ENCODE measurements around the gene KRT74.

DNA sequence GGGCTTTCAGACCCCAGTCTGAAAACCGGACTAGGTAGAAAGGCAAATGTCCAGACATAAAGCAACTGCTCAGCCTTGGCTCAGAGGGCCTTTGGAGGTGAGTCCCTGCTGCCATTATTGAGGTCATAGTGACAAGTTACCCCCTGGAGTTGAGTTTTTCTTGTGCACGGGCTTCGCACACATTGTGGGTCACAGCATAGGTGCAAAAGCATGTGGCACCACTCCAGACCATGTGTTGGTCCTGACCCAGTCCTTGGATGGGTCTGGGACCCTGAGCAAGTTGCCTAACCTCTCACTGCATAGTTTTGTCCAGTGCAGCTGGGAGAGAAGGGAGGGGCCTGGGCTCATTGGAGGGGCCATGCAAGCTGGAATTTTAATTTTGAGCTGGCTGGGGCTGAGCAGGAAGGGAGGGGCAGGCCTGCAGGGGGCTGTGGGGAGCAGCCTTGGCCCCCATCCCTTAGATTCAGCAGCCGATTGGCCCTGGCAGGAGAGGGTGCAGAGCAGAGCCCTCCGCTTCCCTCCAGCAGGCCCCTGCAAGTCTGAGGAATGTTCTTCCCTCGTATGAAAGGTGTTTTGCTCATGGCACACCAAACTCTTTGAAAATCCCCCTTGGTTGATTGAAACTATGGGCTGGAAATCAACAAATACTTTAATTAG, 49.3 kb downstream of the KRT74 start:
- TF ChIP-seq YY1 (IDR thresholded peaks at IDR 0.05; ENCODE audit: low read depth, low read length) (no peak), BRCA1 (IDR thresholded peaks at IDR 0.05; ENCODE audit: low read depth, low read length) (no peak), CHD2 (IDR thresholded peaks at IDR 0.05; ENCODE audit: low read length) (no peak)
